ENCODE data around the gene SORCS3. TPM values are rescaled to one million over a fixed set of nuclear protein-coding genes. Genes with fewer than 3 reads are reported as not detected.

SORCS3 gene
- total and polyA plus RNA-seq, 2 of the 13 experiments (the other 11 are each of a cell fraction or from before 2014, with no cell fraction given): 0.07 TPM; not detected in 1

GRCh38 chr10:104824380-104825006, 183.4 kb downstream of the SORCS3 start (continued):
- TF ChIP-seq ZBTB39 (CRISPR knock-in tag; IDR thresholded peaks at IDR 0.05) (no peak), AFF4 (CRISPR knock-in tag; IDR thresholded peaks at IDR 0.05) (no peak), FOSL1 (CRISPR knock-in tag; IDR thresholded peaks at IDR 0.05; ENCODE audit: borderline replicate concordance) (peak; percentile 62), E2F2 (CRISPR knock-in tag; IDR thresholded peaks at IDR 0.05; ENCODE audit: borderline replicate concordance) (peak; percentile 66; the same call in 1 of the 2 replicates), ZNF607 (CRISPR knock-in tag; IDR thresholded peaks at IDR 0.05; ENCODE audit: borderline replicate concordance) (peak; percentile 93; the same call in 1 of the 2 replicates), DRAP1 (CRISPR knock-in tag; IDR thresholded peaks at IDR 0.05) (0 out of 2 replicates have a peak, but pooled peaks have one; percentile 25), ZNF205 (CRISPR knock-in tag; IDR thresholded peaks at IDR 0.05) (0 out of 2 replicates have a peak, but pooled peaks have one; percentile 63), ZNF75D (CRISPR knock-in tag; IDR thresholded peaks at IDR 0.05; ENCODE audit: borderline replicate concordance) (0 out of 2 replicates have a peak, but pooled peaks have one; percentile 80), SIN3B (IDR thresholded peaks at IDR 0.05; ENCODE audit: low read length) (no peak), SMAD3 (CRISPR knock-in tag; IDR thresholded peaks at IDR 0.05) (peak; percentile 84; the same call in 1 of the 2 replicates), ZNF724P (CRISPR knock-in tag; IDR thresholded peaks at IDR 0.05; ENCODE audit: borderline replicate concordance) (no peak), ZBTB8A (CRISPR knock-in tag; IDR thresholded peaks at IDR 0.05; ENCODE audit: borderline replicate concordance, low read depth) (no peak), YEATS2 (CRISPR knock-in tag; IDR thresholded peaks at IDR 0.05; ENCODE audit: borderline replicate concordance) (0 out of 2 replicates have a peak, but pooled peaks have one; percentile 26), ATF4 (CRISPR knock-in tag; IDR thresholded peaks at IDR 0.05) (peak in 1 of 2 experiments; percentile 16; a peak in 1 of 4 replicates), ZSCAN22 (CRISPR knock-in tag; IDR thresholded peaks at IDR 0.05) (no peak), GATAD2A (CRISPR knock-in tag; IDR thresholded peaks at IDR 0.05) (0 out of 2 replicates have a peak, but pooled peaks have one; percentile 27), ZBTB25 (CRISPR knock-in tag; IDR thresholded peaks at IDR 0.05) (peak; percentile 94), TAF1 (CRISPR knock-in tag; IDR thresholded peaks at IDR 0.05) (peak; percentile 54), ESRRA (CRISPR knock-in tag; IDR thresholded peaks at IDR 0.05; ENCODE audit: low read depth) (no peak), GATAD1 (CRISPR knock-in tag; IDR thresholded peaks at IDR 0.05) (peak; percentile 54; the same call in 1 of the 2 replicates)

Measured in HepG2 (cell line).